Stimulated activated CD8-positive, alpha-beta memory T cell treated with anti-CD3 and anti-CD28 coated beads, Interleukin-2, amount 100 ng/mL, for 48 hours (primary cell): Measurements from ENCODE around the gene SATB2.

Source experiments
- DNase-seq, 2 donors: peaks; one replicate each; pipeline ENCODE4 v3.0.0-alpha.2; 2020; ENCODE audit warnings: low read depth in 2 of 2

Gene SATB2

DNA sequence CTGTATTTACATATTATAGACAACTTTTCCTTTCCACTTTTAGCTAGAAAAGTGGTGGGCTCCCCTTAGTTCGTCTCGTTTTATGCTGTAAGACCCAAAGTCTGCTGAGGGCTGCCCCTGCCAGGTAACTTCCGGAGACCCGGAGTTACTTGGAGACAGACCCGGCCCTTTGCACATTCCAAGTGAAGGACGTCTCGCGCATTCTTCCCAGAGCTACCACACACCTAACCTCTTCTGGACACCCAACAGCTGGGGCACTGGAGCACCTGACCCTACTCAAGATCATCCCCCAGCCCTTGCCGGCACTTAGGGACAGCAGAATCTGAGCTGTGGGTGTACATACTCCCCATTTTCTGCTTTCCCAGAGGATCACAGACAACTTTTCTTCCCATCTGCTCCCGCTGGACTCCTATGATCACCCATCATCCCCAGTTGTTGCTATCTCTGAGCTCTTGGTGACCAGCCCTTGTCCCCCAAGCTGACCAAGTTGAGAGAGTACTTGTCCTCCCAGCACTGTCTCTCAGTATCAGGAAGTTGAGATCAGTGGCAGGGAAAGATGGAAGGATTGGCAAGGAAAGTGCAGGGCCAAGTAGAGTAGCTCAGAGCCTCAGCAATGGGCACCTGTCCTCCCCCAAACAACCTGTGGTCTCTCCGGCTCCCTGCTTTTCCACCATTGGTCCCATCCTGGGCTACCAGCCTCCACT lies 8.4 kb upstream of the SATB2 start:
- DNase-seq, result no peak

DNA sequence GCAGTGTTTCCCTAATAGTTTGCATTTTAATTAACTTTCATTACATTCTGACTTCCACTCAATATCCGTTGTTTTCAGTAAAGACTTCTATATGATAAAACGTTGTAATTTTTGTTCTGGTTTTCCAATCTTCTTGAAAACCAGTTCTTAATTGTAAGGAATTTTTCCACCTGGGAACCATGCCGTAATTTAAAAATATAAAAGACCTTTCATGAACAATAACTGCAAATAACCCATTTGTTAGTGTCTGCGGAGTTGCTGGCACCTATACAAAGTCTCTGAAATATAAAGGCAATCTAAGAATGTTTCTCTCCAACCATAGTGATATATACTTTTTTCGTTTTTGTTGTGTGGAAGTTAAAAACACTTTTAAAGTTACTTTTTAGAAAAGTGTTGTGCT lies 7.7 kb upstream of the SATB2 start:
- DNase-seq, result no peak

DNA sequence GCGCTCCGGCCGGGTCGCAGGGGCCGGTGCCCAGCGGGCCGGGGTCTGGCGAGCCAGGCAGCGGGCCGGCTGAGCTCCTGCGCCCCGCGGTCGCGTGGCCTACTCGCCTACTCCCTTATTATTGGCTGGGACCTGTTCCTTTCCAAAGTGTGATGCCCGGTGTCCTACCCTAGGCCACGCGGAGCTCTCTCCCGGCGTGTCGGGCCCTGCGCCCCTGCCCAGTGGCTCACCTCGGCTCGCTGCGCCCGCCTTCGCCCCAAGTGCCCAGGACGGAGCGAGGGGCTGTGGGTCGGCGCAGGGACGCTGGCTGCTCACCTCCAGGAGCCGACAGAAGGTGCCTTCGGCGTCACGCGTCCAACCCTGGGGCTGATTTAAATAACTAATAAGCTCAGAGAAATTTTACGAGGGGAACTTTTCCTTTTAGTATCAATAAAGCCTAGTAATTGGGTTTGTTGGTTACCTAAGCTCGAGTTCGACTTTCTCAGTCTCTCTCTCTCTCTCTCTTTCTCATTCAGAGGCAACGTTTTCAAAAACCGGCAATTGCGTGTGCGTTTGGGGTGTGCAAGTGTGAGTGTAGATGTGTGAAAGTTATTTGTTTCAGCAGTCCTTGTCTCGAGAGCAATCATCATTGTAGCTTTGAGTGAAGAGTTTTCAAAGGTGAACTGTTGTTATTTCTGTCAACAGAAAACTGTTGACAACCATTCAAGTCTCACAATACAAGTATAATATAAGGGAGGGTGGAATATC lies 7.0 kb upstream of the SATB2 start:
- DNase-seq, result no peak

DNA sequence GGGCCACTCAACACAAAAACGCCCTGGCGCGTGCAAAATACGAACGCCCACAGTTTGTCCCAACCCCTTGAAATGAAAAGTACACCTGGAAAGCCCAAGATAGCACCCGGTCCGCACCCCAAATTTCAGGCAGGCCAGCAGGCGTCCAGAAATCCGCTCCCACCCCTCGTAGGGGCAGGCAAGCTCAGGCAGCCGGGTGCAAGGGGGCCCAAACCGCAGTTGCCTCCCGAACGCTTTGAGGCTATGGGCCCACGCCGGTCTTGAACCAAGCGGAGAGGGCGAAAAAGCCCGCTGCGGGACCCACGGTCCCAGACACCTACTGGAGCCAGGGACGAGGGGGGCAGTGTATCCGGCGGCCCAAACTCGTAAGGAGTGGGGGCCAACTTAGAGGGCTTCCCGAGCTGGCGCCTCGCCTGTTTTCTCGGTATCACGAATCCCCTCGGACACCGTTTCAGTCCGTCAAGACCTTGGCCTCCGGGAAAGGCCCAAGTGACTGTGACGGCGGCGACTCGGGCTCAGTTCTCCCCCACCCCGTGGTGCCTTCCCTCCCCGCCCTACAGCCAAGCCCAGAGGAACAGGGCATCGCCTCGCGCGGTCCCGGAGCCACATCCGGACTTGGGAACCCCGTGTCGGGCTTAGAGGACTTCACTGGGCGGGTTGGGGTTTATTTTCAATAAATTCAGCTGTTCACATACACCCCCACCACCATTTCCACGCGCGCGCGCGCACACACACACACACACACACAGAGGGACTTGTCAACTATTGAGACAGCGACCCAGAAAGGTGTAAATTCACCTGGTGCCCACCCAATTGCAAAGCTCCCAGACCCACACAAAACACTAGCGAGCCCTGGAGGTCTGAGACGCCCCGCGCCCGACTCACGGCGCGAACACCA lies 6.2 kb upstream of the SATB2 start:
- DNase-seq, result no peak

DNA sequence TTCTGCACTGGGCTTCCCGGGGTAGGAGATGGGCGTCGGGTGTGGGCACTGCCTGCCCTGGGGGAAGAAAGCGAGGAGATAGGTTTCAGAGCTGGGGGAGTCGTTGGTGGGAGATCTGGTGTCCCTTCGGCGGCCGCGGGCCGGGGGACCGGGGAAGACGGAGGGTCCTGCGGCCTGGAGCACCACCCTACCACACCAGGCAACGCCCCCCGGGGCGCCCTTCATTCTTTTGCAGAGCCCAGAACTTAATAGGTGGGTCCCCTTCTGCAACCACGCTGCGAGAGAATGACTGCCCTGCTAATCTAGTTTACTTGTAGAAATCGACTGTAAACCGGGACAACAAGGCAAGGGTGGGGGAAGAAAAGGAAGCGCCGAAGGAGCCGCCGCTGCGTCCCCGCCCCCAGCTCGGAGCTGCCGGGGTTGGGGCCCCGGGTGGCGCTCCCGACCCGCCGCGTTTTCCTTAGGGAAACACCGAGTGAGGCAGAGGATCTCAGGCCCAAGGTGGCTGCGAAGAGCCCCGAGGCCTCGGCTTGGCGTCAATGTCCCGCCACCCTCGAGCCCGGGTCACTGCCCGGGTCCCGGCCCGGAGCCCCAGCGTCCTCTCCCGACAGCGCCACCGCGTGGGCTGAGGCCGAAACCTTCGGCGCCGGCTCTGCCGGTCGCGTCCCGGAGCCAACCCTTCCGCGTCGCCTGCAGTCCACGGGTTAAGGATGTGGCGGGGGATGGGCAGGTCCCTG lies 5.4 kb upstream of the SATB2 start:
- peak in 1 of 2 donors; percentile 61 for DNase-seq

DNA sequence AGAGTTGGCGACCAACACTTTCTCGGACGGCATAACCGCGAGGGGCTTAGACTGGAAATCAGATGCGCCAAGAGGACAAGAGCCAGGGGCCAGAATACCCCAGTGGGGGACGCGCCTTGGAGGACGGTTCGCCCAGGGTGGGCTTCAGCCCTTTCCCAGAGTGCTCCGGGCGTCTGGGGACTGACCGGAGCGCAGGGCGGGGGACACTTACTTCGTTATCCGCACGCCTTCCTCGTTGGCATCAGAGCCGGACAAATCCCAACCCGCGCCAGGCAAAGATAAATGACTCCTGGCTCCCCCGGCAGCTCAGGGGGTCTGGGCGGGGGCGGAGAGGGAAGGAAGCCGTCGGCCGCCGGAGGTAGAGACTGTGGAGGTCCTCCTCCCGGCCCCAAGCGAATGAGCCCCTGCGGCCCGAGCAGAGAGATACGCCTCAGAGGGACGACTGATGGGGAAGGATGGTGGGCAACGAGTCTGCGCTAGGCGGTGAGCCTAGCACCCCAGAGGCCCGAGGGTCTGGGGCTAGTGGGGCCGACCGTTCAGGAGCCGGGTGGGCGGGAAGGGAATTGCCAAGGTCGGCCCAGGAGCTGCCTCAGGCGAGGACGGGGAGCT lies 4.7 kb upstream of the SATB2 start:
- DNase-seq, result no peak

DNA sequence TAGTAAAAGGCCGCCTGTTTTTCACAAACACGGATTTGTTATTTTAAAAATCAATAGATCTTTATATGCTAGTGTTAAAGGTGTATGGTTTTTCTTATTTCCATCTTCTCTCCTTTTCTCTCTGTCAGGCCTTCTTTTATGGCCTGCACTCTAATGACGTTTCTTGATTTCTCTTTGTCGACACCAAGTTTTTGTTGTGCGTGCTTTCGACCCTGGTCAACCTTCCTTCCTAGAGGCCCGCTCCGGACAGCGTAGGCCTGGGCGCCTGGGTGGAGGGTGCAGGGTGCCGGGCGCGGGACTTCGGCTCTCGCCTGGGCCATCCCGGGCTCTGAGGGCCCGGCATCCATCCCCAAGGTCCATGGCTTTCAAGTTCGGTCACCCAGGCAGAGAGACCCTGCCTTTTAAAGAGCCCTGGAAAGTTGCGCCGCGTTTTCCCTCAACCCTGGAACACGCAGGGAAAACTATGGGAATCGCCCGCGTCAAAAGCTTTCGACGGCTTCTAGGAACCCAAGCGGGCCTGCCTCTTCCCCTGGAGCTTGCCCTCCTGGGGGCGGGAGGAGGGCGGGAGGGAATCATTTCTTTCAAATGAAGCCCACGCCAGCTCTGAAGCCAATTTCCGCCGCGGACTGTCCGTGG lies 4.1 kb upstream of the SATB2 start:
- no peak for DNase-seq

DNA sequence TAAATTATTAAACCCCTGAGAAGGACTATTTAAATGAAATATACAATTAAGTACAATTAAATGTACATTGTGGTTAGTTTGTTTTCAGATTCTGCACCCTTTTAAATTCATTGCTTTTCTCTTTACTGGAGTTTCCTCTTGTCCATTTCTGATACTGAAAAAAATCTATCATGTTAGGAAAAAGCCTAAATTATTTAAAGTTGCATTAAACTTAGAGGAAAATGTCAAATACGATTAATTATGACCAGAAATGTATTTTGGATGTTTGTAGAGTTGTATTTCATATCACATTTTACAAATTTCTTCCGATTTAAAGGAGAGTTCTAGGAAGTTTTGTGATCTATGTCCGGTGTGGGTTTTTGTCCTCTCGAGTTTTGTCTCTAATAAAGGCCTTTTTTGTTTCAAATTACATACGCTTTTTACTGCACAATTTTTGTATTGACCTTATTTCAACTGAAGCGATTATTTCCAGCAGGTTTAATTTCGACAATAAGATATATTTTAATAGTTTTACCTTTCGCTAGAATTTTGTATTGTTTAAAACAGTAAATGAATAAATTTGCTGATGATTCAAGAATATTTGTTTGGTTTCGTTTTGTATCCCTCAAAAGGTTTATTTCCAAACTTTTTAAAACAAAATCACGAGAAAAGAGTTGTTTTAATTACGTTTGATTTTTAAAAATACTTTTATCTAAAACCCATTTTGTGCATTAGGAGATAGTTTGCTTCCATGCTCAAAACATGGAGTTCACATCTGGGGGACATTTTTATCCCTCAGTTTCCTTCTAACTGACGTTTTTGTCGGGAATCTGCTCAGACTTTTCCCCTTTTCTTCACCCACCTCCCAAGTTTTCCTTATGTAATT lies 3.3 kb upstream of the SATB2 start:
- no peak for DNase-seq

DNA sequence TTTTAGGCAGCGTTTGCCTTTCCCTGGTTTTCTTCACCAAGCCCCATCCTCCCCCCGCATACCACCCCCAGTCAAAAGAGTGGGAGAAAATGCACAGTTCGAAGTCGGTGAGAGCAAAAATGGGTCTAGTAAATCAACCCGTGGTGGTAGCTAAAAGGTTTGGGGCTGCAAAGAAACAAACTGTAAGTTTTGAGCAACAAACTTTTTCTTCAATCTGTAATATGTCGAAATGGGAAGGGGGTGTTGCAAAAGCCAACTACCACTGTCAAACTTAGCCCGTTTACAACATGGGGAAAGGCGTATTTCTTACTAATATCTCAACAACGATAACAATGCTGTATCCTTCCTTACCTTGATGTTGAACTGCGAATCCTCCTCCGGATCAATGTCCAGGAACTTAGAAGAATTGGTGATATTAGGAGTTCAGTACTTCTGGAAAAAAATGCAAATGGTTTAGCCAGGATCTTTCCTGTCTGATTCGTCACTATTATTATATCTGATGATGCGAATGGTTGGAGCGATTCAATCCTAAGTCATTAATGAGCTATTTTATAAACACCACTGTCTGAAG lies 2.4 kb upstream of the SATB2 start:
- no peak for DNase-seq

DNA sequence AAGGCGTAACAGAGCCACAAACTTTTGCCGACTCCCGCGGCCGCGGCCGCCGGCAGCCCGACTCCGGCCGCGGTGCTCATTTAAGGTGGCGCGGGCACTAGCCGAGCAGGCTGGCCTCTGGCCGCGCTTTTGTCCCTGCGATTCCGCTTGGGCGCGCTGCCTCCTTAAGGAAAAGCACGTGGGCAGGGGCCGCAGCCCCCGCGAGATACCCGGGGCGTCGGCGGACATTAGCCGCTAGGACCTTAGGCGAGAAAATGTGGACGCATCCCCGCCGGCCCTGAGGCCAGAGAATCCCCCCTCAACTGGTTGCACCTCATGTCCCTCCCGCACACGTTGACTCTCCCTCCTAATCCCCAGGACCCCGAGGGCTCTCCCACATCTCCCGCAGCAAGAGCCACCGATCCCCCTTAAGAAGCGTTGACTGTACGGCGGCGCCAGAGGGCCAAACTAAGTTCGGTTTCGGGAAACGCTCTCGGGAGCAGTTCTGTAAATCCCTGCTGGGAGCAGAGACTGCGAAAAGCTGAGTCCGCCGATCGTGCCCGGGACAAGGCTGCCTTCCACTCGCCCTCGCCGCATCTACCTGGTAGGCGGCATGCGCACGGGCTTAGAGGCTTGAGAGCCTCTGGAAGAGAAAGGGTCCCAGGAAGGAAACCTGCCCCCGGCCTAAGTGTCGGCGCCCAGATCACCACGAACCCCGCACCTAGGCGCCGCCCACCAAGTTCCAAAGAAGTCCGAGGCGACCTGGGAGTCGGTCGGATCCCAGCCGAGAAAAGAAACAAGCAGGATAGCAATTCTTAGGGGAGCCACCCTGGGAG lies 1.8 kb upstream of the SATB2 start:
- DNase-seq, result peak in 1 of 2 donors; percentile 58

DNA sequence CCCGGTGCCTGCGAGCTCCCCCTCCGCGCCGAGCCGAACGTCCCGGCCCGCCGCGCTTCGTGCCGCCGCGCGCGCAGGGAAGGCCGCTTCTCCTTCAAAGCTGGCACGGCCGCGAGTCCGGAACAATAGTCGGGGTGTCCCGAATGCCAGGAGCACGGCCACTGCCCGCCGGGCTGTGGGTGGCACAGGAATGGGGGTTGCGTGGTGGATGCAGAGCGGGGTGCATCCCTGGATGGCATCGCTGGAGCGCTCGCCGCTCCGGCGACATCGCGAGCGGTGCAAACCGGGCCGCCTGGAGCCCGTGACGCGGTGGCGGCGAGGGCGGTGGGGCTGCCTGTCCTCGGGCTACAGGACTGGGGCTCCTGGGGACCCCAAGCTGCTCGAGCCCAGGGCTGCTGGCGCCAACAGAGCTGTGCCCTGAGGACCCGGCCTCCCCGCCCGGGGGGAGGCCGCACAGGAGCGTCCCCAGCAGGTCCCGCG lies 1.1 kb upstream of the SATB2 start:
- DNase-seq, result no peak

DNA sequence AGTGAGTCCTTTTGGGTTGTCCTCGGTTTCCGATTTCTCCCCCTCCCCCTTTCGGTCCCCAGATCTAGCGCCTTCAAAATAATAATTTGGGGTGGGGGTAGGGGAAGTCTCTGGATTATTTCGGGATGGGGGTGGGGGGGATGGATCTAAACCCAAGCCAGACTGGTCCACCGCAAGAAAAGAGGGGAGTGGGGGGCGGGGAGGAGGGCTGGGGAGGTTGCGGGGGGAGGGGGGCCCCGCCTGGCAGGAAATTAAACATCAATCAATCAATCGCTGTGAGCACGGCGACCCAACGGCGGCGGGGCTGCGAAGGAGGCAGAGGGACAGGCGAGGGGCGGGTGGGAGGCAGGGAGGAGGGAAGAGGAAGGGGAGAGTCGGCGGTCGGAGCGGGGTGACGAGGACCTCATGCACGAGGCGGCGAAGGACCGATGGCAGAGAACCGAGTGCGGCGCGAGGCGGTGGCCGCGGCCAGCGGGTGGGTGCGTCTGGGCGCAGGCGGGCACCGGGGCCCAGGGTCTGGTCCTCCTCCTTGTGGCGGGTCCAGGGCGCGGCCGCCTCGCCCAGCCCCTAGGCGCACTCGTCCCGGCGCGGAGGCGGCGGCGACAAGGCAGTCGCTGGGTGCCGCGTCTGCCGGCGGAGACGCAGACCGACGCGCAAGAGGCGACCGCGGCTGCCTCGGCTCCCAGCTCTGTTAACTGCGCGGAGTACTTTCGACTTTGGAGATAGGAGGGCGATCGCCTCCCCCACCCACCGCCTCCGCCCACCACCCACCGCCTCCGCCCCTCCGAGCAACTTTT lies 468 bp upstream of the SATB2 start:
- DNase-seq, result no peak

DNA sequence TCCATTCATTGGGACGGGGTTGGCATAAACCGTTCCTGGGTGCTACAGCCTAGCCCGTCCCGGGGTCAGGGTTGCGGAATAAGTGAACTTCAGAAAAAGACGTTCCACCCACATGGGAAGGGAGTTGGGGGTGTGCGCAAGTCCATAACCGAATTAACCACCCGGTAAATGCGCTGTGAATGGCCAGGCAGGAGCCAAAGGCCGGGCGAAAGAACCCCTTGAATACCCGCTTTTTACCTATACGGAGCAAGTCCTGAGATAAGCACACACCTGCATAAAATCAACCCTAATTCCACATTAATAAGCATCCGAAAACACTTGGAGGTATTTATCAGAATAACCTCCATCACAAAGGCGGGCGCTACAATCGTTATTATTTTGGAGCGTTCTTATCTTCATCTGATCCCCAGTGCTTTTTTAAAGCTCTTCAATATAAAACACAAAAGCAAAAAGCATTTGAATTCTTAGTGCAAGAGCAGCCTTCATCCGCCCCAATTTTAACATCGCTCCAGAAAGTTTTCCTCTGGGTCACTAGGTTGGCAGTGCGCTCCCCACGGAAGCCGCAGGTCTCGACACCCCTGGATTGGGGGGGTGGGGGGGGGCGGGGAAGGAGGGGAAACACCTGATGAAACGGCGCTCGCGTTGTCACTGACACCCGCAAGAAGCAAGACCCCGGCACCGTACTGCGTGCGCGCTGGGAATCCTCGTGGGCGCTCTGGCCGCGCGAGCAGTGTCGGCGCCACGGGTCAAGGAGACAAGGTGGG lies 1.2 kb downstream of the SATB2 start:
- no peak for DNase-seq

DNA sequence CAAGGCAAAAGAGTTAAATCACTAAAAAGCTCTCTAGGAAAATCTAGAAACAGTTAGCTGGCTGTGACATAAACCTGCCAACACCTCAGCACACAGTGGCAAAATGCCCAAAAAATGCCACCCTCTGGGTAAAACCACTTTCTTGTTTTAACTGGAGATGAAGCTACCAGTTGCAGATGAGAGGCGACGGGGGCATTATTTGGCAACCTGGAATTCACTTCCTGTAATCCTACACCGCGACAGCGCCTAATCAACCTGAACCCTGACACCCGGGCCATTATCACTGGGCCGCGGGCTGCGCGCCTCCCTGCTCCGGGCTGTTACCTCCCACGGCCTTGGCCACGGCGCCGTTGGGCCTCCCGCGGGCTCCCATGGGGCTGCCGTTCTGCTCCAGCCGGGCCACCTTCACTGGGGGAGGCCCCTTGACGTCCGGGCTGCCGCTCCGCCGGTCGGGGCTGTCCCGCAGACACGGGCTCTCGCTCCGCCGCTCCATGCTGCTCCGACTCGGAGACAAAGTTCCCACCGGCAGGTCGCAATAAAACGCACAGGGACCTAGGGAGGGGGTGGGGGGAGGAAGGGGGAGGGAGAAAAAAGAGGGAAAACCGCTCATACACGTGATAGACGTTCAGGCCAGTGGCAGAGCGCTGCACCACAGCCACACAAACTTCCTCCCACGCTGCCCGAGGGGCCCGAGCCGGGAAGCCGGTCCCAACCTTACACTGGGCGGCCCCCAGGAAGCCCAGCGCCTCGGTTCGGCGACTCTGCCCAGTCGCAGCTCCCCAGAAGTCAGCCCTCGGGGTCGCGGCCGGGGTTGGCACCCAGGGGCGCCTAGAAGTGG lies 2.0 kb downstream of the SATB2 start:
- DNase-seq, result no peak

DNA sequence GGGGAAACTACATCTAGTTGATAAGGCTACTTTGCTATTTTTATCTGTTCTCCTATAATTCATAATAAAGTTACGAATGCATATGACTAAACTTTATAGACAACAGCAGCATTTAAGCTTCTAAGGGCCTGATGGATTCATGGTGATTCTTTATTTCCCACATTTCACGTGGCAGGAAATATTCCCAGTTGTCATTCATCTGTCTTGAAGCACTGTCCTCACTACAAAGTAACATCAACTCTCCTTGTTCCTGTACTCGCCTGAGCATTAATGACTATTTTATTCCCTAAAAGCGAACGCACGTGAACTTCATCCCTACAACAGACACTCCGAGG lies 2.6 kb downstream of the SATB2 start:
- no peak for DNase-seq

DNA sequence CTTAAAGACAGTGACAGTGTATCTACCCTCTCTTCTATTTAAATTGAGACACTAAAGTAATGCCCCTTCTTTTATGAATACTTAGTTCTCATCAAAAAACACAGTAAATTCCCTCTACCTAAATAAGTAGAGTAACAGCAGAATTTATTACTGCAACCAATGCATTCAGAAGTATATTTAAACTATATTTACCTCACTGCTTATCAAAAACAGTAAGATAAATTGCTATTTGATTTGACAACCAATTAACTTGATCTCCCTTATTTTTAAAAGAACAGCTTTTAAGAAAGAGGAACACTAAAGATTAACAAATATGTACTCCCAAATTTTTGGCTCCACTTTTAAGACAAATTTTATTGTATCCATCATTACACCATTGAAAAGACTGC lies 4.8 kb downstream of the SATB2 start:
- no peak for DNase-seq
